H1 (cell line): ENCODE measurements around the gene GOLPH3L. TPM values are rescaled to one million over a fixed set of nuclear protein-coding genes. Genes with fewer than 3 reads are reported as not detected.
"Not testable (repeated sequence)": the region's sequence is repeated elsewhere in the genome, so short reads cannot be mapped to it uniquely, and the experiment has no call there.

Experiments
- CTCF ChIA-PET: fragments of 300-600 bp; sonication (Branson Sonifier 250); formaldehyde crosslinking; loops from one replicate; lab custom pipeline; 2021; ENCODE audit not compliant: partially characterized antibody; lab: Charles Lee
- POLR2A ChIA-PET: fragments of 300-600 bp; sonication (Branson Sonifier 250); formaldehyde crosslinking; loops from one replicate; lab custom pipeline; 2021; ENCODE audit warnings: inconsistent platforms; ENCODE audit not compliant: partially characterized antibody; lab: Charles Lee
- DNase-seq, 2 experiments: peaks; one replicate each; pipeline versions ENCODE4 v3.0.0 to v3.0.0-alpha.2; 2010 to 2022; ENCODE audit warnings: low spot score in 2 of 2, low read depth in 1 of 2, mixed read lengths in 1 of 2
- FAIRE-seq: peaks from 2 replicates; lab custom pipeline; 2011; peaks lifted over from hg19 to GRCh38; lab: Jason Lieb, UNC
- H2AFZ ChIP-seq: 2 replicates; pipeline ENCODE4 v1.8.1; 2012; ENCODE audit warnings: low read length, inconsistent platforms
- H2AK5ac ChIP-seq: 2 replicates; pipeline ENCODE4 v1.6.1; 2013; ENCODE audit warnings: low read depth, low read length
- H2BK120ac ChIP-seq: replicated peaks from 2 replicates; pipeline ENCODE3; 2013; ENCODE audit warnings: low read depth, low read length, inconsistent platforms
- H2BK12ac ChIP-seq: 2 replicates; pipeline ENCODE4 v1.6.1; 2013; ENCODE audit warnings: low read depth, low read length
- H2BK15ac ChIP-seq: 2 replicates; pipeline ENCODE4 v1.6.1; 2013; ENCODE audit warnings: low read length
- H2BK20ac ChIP-seq: 2 replicates; pipeline ENCODE4 v1.6.1; 2013; ENCODE audit warnings: low read length
- H2BK5ac ChIP-seq: 2 replicates; pipeline ENCODE4 v1.6.1; 2013; ENCODE audit warnings: low read depth, low read length
- H3K14ac ChIP-seq: 2 replicates; pipeline ENCODE4 v1.6.1; 2013; ENCODE audit warnings: inconsistent platforms; ENCODE audit not compliant: insufficient read length
- H3K18ac ChIP-seq: 2 replicates; pipeline ENCODE4 v1.6.1; 2013; ENCODE audit warnings: low read length; ENCODE audit errors: extremely low read depth
- H3K23ac ChIP-seq: 2 replicates; pipeline ENCODE4 v1.6.1; 2013; ENCODE audit warnings: inconsistent platforms; ENCODE audit not compliant: insufficient read length
- H3K23me2 ChIP-seq: 2 replicates; pipeline ENCODE4 v1.6.1; 2013; ENCODE audit warnings: low read depth, low read length
- H3K27ac ChIP-seq: 2 replicates; pipeline ENCODE4 v1.6.1; 2011; ENCODE audit warnings: low read depth, low read length, inconsistent platforms
- H3K27me3 ChIP-seq, 4 experiments: replicated peaks in 1 of 4; 1 replicate in 1 of 4; 2 replicates in 3 of 4; pipeline versions ENCODE4 v1.6.1 to v1.8.1; 2011 to 2013; ENCODE audit warnings: low read length in 3 of 4, mild to moderate bottlenecking in 3 of 4, inconsistent platforms in 2 of 4, mixed read lengths in 2 of 4, moderate library complexity in 1 of 4; ENCODE audit not compliant: control insufficient read depth in 3 of 4, insufficient read depth in 3 of 4; ENCODE audit errors: extremely low read depth in 1 of 4
- H3K36me3 ChIP-seq, 4 experiments: 2 replicates each; pipeline versions ENCODE4 v1.6.1 to v1.8.1; 2011 to 2013; ENCODE audit warnings: mild to moderate bottlenecking in 4 of 4, low read length in 3 of 4, moderate library complexity in 2 of 4, control low read depth in 1 of 4, inconsistent platforms in 1 of 4; ENCODE audit not compliant: insufficient read depth in 4 of 4, control insufficient read depth in 2 of 4
- H3K4ac ChIP-seq: replicated peaks from 2 replicates; pipeline ENCODE3; 2013; ENCODE audit warnings: low read length, low read depth, mixed read lengths, inconsistent platforms; ENCODE audit not compliant: insufficient read length
- H3K4me1 ChIP-seq, 4 experiments: replicated peaks in 1 of 4; 1 replicate in 1 of 4; 2 replicates in 3 of 4; pipeline versions ENCODE4 v1.6.1 to v1.8.1; 2011 to 2013; ENCODE audit warnings: low read length in 3 of 4, inconsistent platforms in 2 of 4, mixed read lengths in 1 of 4; ENCODE audit not compliant: insufficient read depth in 4 of 4, control insufficient read depth in 3 of 4
- H3K4me2 ChIP-seq, 2 experiments: 2 replicates each; pipeline versions ENCODE4 v1.6.1 to v1.8.1; 2011 to 2013; ENCODE audit warnings: low read depth in 2 of 2, low read length in 2 of 2, control low read depth in 1 of 2, inconsistent platforms in 1 of 2, mild to moderate bottlenecking in 1 of 2; ENCODE audit not compliant: insufficient read depth in 1 of 2
- H3K4me3 ChIP-seq, 4 experiments: fragments of 200-600, 300-600 bp in 1 of 4; sonication (generic), shearing (Covaris generic), sonication (Bioruptor Twin) in 1 of 4; 2 replicates each; pipeline versions ENCODE4 v1.5.1 to v1.8.1; 2011 to 2016; ENCODE audit warnings: low read length in 4 of 4, low read depth in 3 of 4, control low read depth in 2 of 4, inconsistent platforms in 2 of 4, mild to moderate bottlenecking in 2 of 4, mixed read lengths in 1 of 4, moderate library complexity in 1 of 4; ENCODE audit not compliant: insufficient read depth in 2 of 4; ENCODE audit errors: extremely low read depth in 1 of 4
- H3K56ac ChIP-seq: replicated peaks from 2 replicates; pipeline ENCODE3; 2013; ENCODE audit warnings: low read depth, mild to moderate bottlenecking, mixed read lengths, low read length, inconsistent platforms; ENCODE audit not compliant: insufficient read length
- H3K79me1 ChIP-seq: 2 replicates; pipeline ENCODE4 v1.6.1; 2013; ENCODE audit warnings: low read depth, low read length, control low read depth
- H3K79me2 ChIP-seq, 2 experiments: 2 replicates each; pipeline versions ENCODE4 v1.6.1 to v1.8.1; 2012 to 2013; ENCODE audit warnings: low read length in 2 of 2, mild to moderate bottlenecking in 2 of 2, inconsistent platforms in 1 of 2; ENCODE audit not compliant: insufficient read depth in 2 of 2, control insufficient read depth in 1 of 2
- H3K9ac ChIP-seq, 4 experiments: replicated peaks in 1 of 4; 1 replicate in 1 of 4; 2 replicates in 3 of 4; pipeline versions ENCODE4 v1.6.1 to v1.8.1; 2011 to 2013; ENCODE audit warnings: low read depth in 3 of 4, low read length in 3 of 4, control low read depth in 2 of 4, mild to moderate bottlenecking in 2 of 4, moderate library complexity in 2 of 4, inconsistent platforms in 1 of 4; ENCODE audit errors: extremely low read depth in 1 of 4
- H3K9me3 ChIP-seq, 2 experiments: 2 replicates each; pipeline versions ENCODE4 v1.6.1 to v1.8.1; 2012 to 2013; ENCODE audit warnings: mild to moderate bottlenecking in 2 of 2, moderate library complexity in 2 of 2, control low read depth in 1 of 2, inconsistent platforms in 1 of 2, low read depth in 1 of 2, low read length in 1 of 2, mixed read lengths in 1 of 2; ENCODE audit not compliant: insufficient read depth in 2 of 2
- H4K20me1 ChIP-seq, 2 experiments: replicated peaks in 1 of 2; 2 replicates each; pipeline versions ENCODE3 to v1.8.1; 2011 to 2013; ENCODE audit warnings: inconsistent platforms in 2 of 2, low read length in 2 of 2, mild to moderate bottlenecking in 1 of 2; ENCODE audit not compliant: insufficient read depth in 2 of 2, control insufficient read depth in 1 of 2
- H4K5ac ChIP-seq: 2 replicates; pipeline ENCODE4 v1.6.1; 2013; ENCODE audit warnings: low read length, low read depth, mixed read lengths, inconsistent platforms; ENCODE audit not compliant: insufficient read length
- H4K8ac ChIP-seq: 2 replicates; pipeline ENCODE4 v1.8.0; 2013; ENCODE audit warnings: mild to moderate bottlenecking, moderate library complexity, low read length, inconsistent platforms; ENCODE audit not compliant: insufficient read depth; ENCODE audit errors: extremely low read depth
- H4K91ac ChIP-seq: replicated peaks from 2 replicates; pipeline ENCODE3; 2013; ENCODE audit warnings: low read length, mixed read lengths, inconsistent platforms; ENCODE audit not compliant: insufficient read length
- WGBS, 2 experiments: shearing (Covaris generic) in 1 of 2; methylation state at CpG; one replicate each; pipeline versions ENCODE4 v1.1.6 to v1.1.7; 2013 to 2015; ENCODE audit warnings: low lambda C conversion rate in 2 of 2, mixed read lengths in 2 of 2, inconsistent platforms in 1 of 2, low coverage in 1 of 2, missing lambda C conversion rate in 1 of 2; ENCODE audit not compliant: insufficient replicate concordance in 2 of 2, insufficient coverage in 1 of 2, insufficient read length in 1 of 2; ENCODE audit errors: extremely low coverage in 1 of 2, missing lambda C conversion rate in 1 of 2; 5-methylcytosine and 5-hydroxymethylcytosine counted together
- polyA plus RNA-seq, 7 experiments: library from polyadenylated mRNA; depleted of rRNA in 3 of 7; stranded (reverse) in 5 of 7; unstranded in 2 of 7; fragments of >200 nt in 5 of 7; fragments of 200-250 nt in 2 of 7; gene quantifications; 1 replicate in 5 of 7; 2 replicates in 1 of 7; 4 replicates in 1 of 7; pipeline versions ENCODE4 v1.2.1 to v1.2.3, GENCODE V29; 2011 to 2013; ENCODE audit warnings: missing spikeins in 2 of 7, mixed read lengths in 2 of 7
- total RNA-seq: library from RNA; stranded (reverse); fragmentation: NEBNext Ultra II Directional; extraction: Animal tissue kit (Norgen Biotek cat#: 25700); gene quantifications from 2 replicates; pipeline ENCODE4 v1.2.1, GENCODE V29; 2021

The GOLPH3L gene
- total and polyA plus RNA-seq, 2 of the 8 experiments (the other 6 are each of a cell fraction or from before 2014, with no cell fraction given), result 13.3 to 40.8 TPM

- H3K9ac ChIP-seq, H3K4me3 ChIP-seq, H4K91ac ChIP-seq, H2BK15ac ChIP-seq, H3K4me2 ChIP-seq, H2BK5ac ChIP-seq, H3K18ac ChIP-seq, H3K56ac ChIP-seq, H3K23me2 ChIP-seq, H2AK5ac ChIP-seq, H3K79me1 ChIP-seq, H2AFZ ChIP-seq, H3K9me3 ChIP-seq, H3K36me3 ChIP-seq, H4K8ac ChIP-seq, FAIRE-seq, H3K27me3 ChIP-seq, H2BK12ac ChIP-seq, H2BK20ac ChIP-seq, H4K20me1 ChIP-seq, DNase-seq, H2BK120ac ChIP-seq, H4K5ac ChIP-seq, H3K27ac ChIP-seq, H3K23ac ChIP-seq, H3K14ac ChIP-seq, H3K4ac ChIP-seq, H3K4me1 ChIP-seq, H3K79me2 ChIP-seq: not testable (repeated sequence)
- WGBS, 2 experiments, result 90% methylated on average over 4 of the region's 4 CpGs; no CpG with 5 or more reads in 1 of the 2 experiments
- ChIA-PET CTCF (interaction anchor here (0.7 to 1.8 kb wide), 5 partner anchors 10 to 214 kb away, joined by 3 to 5 read pairs (median 4); partner anchors contain the start of gene MCL1), POLR2A (interaction anchor here (1.0 to 43.5 kb wide), 4 partner anchors 16 to 31 kb away, joined by 3 to 1380 read pairs (median 4); partner anchors contain the start of genes ADAMTSL4 and MCL1)
These were observed 98.6 kb downstream of the GOLPH3L start for GRCh38 chr1:150598346-150598745.
